Thyroid gland (tissue), 4 donors: ENCODE measurements around the gene FHDC1.

ENCODE experiments used
- CTCF ChIP-seq, 6 experiments: fragments of 200-600 bp in 3 of 6; fragments of 450-650 bp in 3 of 6; sonication (generic) in 3 of 6; IDR thresholded peaks; one replicate each; pipeline ENCODE4 v1.5.1; 2016 to 2019; ENCODE audit warnings: antibody characterized with exemption in 6 of 6, mild to moderate bottlenecking in 2 of 6, inconsistent platforms in 1 of 6, moderate library complexity in 1 of 6
- POLR2A ChIP-seq, 2 donors: fragments of 450-650 bp; IDR thresholded peaks; one replicate each; pipeline ENCODE4 v1.6.1; 2017; ENCODE audit warnings: antibody characterized with exemption in 2 of 2, mild to moderate bottlenecking in 2 of 2, moderate library complexity in 1 of 2

- TF ChIP-seq CTCF (IDR thresholded peaks at IDR 0.05) (no peak), POLR2A (IDR thresholded peaks at IDR 0.05) (no peak)
Measured at GRCh38 chr4:152994038-152994437, 57.9 kb downstream of the FHDC1 start.
